HepG2 (cell line): ENCODE data around the gene LIN28A.

Experiments used
- RFX5 ChIP-seq: IDR thresholded peaks from 2 replicates; pipeline ENCODE4 v1.6.1; 2011; ENCODE audit warnings: low read depth, low read length, improper control_type of control experiment
- ZNF101 ChIP-seq: sonication (generic); formaldehyde crosslinking; IDR thresholded peaks from 2 replicates; pipeline ENCODE4 v1.4.0; 2020; ENCODE audit warnings: mild to moderate bottlenecking, low read depth, missing genetic modification reagents, borderline replicate concordance
- ZNF766 ChIP-seq: sonication (generic); formaldehyde crosslinking; IDR thresholded peaks from 2 replicates; pipeline ENCODE4 v1.5.0; 2020; ENCODE audit warnings: missing genetic modification reagents, borderline replicate concordance
- TF ChIP-seq, protein P1 (sequence below): sonication (generic); formaldehyde crosslinking; IDR thresholded peaks from 2 replicates; pipeline ENCODE4 v1.5.0; 2020; ENCODE audit warnings: mild to moderate bottlenecking, missing genetic modification reagents, moderate library complexity
- TF ChIP-seq, protein P2 (sequence below): IDR thresholded peaks from 2 replicates; pipeline ENCODE4 v1.6.1; 2012; ENCODE audit warnings: inconsistent platforms
- TF ChIP-seq, protein P3 (sequence below): sonication (generic); formaldehyde crosslinking; IDR thresholded peaks from 2 replicates; pipeline ENCODE4 v1.4.0; 2020; ENCODE audit warnings: missing genetic modification reagents, borderline replicate concordance
- TF ChIP-seq, protein P4 (sequence below): IDR thresholded peaks from 2 replicates; pipeline ENCODE4 v1.6.1; 2016; ENCODE audit warnings: missing genetic modification reagents, missing compliant biosample characterization

DNA sequence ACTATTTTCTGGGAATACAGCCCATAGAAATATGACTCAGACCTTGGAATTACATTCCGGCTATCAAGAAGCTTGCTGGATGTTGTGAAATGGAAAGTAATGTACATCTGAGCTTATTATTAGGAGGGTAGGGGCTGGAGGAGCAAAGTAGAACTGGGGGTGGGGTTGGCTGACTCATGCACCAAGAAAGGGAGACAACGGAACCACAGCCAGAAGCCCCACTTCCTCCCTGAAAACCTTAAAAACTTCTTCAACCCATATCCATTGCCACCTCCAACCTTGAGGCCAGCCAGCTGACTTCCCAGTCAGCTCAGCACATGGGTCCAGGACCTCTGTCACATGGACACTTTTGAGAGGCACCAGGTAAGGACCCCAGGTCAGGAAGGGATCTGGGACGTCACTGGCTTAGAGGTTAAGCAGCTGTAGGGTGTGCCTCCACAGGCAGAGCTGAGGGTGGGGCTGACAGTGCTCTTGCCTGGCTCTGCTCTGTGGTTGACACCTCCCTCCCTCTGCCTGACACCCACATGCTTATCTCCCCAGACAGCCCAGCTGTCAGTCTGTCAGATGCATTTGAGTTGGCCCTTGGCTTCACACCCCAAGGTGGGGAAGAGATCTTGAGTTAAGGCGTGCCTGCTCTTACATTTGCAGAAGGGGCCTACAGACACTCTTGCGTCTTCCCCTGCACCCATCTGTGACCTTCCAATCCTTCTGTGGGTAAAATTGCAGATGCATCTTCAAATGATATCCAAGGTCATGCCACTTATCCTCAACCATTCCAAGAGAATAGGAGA, 32.3 kb upstream of the LIN28A start:
- TF ChIP-seq, protein P1, sequence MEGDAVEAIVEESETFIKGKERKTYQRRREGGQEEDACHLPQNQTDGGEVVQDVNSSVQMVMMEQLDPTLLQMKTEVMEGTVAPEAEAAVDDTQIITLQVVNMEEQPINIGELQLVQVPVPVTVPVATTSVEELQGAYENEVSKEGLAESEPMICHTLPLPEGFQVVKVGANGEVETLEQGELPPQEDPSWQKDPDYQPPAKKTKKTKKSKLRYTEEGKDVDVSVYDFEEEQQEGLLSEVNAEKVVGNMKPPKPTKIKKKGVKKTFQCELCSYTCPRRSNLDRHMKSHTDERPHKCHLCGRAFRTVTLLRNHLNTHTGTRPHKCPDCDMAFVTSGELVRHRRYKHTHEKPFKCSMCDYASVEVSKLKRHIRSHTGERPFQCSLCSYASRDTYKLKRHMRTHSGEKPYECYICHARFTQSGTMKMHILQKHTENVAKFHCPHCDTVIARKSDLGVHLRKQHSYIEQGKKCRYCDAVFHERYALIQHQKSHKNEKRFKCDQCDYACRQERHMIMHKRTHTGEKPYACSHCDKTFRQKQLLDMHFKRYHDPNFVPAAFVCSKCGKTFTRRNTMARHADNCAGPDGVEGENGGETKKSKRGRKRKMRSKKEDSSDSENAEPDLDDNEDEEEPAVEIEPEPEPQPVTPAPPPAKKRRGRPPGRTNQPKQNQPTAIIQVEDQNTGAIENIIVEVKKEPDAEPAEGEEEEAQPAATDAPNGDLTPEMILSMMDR, result no peak
- TF ChIP-seq RFX5, result no peak
- TF ChIP-seq ZNF101, result no peak
- TF ChIP-seq, protein P2, sequence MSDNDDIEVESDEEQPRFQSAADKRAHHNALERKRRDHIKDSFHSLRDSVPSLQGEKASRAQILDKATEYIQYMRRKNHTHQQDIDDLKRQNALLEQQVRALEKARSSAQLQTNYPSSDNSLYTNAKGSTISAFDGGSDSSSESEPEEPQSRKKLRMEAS, result no peak
- no peak for TF ChIP-seq ZNF766 (CRISPR knock-in tag)
- TF ChIP-seq, protein P3, sequence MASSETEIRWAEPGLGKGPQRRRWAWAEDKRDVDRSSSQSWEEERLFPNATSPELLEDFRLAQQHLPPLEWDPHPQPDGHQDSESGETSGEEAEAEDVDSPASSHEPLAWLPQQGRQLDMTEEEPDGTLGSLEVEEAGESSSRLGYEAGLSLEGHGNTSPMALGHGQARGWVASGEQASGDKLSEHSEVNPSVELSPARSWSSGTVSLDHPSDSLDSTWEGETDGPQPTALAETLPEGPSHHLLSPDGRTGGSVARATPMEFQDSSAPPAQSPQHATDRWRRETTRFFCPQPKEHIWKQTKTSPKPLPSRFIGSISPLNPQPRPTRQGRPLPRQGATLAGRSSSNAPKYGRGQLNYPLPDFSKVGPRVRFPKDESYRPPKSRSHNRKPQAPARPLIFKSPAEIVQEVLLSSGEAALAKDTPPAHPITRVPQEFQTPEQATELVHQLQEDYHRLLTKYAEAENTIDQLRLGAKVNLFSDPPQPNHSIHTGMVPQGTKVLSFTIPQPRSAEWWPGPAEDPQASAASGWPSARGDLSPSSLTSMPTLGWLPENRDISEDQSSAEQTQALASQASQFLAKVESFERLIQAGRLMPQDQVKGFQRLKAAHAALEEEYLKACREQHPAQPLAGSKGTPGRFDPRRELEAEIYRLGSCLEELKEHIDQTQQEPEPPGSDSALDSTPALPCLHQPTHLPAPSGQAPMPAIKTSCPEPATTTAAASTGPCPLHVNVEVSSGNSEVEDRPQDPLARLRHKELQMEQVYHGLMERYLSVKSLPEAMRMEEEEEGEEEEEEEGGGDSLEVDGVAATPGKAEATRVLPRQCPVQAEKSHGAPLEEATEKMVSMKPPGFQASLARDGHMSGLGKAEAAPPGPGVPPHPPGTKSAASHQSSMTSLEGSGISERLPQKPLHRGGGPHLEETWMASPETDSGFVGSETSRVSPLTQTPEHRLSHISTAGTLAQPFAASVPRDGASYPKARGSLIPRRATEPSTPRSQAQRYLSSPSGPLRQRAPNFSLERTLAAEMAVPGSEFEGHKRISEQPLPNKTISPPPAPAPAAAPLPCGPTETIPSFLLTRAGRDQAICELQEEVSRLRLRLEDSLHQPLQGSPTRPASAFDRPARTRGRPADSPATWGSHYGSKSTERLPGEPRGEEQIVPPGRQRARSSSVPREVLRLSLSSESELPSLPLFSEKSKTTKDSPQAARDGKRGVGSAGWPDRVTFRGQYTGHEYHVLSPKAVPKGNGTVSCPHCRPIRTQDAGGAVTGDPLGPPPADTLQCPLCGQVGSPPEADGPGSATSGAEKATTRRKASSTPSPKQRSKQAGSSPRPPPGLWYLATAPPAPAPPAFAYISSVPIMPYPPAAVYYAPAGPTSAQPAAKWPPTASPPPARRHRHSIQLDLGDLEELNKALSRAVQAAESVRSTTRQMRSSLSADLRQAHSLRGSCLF (CRISPR knock-in tag), result no peak
- TF ChIP-seq, protein P4, sequence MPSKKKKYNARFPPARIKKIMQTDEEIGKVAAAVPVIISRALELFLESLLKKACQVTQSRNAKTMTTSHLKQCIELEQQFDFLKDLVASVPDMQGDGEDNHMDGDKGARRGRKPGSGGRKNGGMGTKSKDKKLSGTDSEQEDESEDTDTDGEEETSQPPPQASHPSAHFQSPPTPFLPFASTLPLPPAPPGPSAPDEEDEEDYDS (CRISPR knock-in tag), result no peak
